SK-N-SH treated with all-trans-retinoic acid at 6 μM for 48 hours (cell line): ENCODE results near the gene KLHL26.

ENCODE experiments used
- ARNTL ChIP-seq: fragments of 450-650 bp; formaldehyde crosslinking; IDR thresholded peaks from 2 replicates; pipeline ENCODE4 v1.5.0; 2020; ENCODE audit warnings: low read depth, mild to moderate bottlenecking, moderate library complexity, borderline replicate concordance
- BACH2 ChIP-seq: fragments of 250-450 bp; sonication (Bioruptor Pico); IDR thresholded peaks from 2 replicates; pipeline ENCODE4 v1.9.0; 2021; ENCODE audit warnings: mild to moderate bottlenecking, borderline replicate concordance
- GLIS3 ChIP-seq: fragments of 250-450 bp; sonication (Bioruptor Pico); IDR thresholded peaks from 2 replicates; pipeline ENCODE4 v1.5.0; 2020; ENCODE audit warnings: mild to moderate bottlenecking, moderate library complexity
- ISL1 ChIP-seq: fragments of 250-450 bp; sonication (Bioruptor Pico); IDR thresholded peaks from 2 replicates; pipeline ENCODE4 v2.1.2; 2022; ENCODE audit warnings: mild to moderate bottlenecking, moderate library complexity
- RARB ChIP-seq: fragments of 250-450 bp; sonication (Bioruptor Pico); IDR thresholded peaks from 2 replicates; pipeline ENCODE4 v1.8.0; 2021; ENCODE audit warnings: mild to moderate bottlenecking, moderate library complexity
- TOX ChIP-seq: fragments of 250-450 bp; sonication (Bioruptor Pico); IDR thresholded peaks from 2 replicates; pipeline ENCODE4 v1.8.0; 2021; ENCODE audit warnings: mild to moderate bottlenecking, moderate library complexity, borderline replicate concordance
- ZC3H10 ChIP-seq: fragments of 250-450 bp; sonication (Bioruptor Pico); IDR thresholded peaks from 2 replicates; pipeline ENCODE4 v1.5.1; 2021; ENCODE audit warnings: mild to moderate bottlenecking, moderate library complexity
- ZFP3 ChIP-seq: fragments of 250-450 bp; sonication (Bioruptor Pico); IDR thresholded peaks from 2 replicates; pipeline ENCODE4 v1.5.0; 2020; ENCODE audit warnings: mild to moderate bottlenecking, moderate library complexity
- ZFP30 ChIP-seq: fragments of 450-650 bp; formaldehyde crosslinking; IDR thresholded peaks from 2 replicates; pipeline ENCODE4 v1.5.0; 2022; ENCODE audit warnings: mild to moderate bottlenecking, moderate library complexity
- ZNF70 ChIP-seq: fragments of 450-650 bp; formaldehyde crosslinking; IDR thresholded peaks from 2 replicates; pipeline ENCODE4 v1.5.0; 2020; ENCODE audit warnings: mild to moderate bottlenecking, moderate library complexity
- TF ChIP-seq, protein P1 (sequence below): fragments of 250-450 bp; sonication (Bioruptor Pico); IDR thresholded peaks from 2 replicates; pipeline ENCODE4 v1.5.0; 2020; ENCODE audit warnings: mild to moderate bottlenecking, moderate library complexity
- TF ChIP-seq, protein P2 (sequence below): fragments of 250-450 bp; sonication (Bioruptor Pico); IDR thresholded peaks from 2 replicates; pipeline ENCODE4 v1.8.0; 2020; ENCODE audit warnings: mild to moderate bottlenecking, moderate library complexity, borderline replicate concordance
- TF ChIP-seq, protein P3 (sequence below): fragments of 250-450 bp; sonication (Bioruptor Pico); IDR thresholded peaks from 2 replicates; pipeline ENCODE4 v1.5.1; 2020; ENCODE audit warnings: low read depth, mild to moderate bottlenecking, moderate library complexity

DNA sequence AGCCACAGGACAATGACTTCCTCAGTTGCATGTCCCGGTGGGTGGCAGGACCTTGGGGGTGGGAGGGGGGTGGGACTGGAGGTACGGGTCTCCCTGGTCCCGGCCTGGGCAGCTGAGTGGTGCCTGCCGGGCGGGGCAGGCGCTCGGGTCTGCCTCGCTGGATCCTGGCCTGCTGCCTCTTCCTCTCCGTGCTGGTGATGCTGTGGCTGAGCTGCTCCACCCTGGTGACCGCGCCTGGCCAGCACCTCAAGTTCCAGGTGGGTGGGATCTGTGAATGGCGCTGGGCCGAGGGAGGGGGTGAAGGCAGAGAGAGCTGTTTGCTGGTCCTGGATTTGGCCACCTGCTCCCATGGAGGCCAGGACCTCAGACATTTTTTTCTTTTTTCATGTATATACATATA is 18.6 kb upstream of the KLHL26 start:
- TF ChIP-seq, protein P1, sequence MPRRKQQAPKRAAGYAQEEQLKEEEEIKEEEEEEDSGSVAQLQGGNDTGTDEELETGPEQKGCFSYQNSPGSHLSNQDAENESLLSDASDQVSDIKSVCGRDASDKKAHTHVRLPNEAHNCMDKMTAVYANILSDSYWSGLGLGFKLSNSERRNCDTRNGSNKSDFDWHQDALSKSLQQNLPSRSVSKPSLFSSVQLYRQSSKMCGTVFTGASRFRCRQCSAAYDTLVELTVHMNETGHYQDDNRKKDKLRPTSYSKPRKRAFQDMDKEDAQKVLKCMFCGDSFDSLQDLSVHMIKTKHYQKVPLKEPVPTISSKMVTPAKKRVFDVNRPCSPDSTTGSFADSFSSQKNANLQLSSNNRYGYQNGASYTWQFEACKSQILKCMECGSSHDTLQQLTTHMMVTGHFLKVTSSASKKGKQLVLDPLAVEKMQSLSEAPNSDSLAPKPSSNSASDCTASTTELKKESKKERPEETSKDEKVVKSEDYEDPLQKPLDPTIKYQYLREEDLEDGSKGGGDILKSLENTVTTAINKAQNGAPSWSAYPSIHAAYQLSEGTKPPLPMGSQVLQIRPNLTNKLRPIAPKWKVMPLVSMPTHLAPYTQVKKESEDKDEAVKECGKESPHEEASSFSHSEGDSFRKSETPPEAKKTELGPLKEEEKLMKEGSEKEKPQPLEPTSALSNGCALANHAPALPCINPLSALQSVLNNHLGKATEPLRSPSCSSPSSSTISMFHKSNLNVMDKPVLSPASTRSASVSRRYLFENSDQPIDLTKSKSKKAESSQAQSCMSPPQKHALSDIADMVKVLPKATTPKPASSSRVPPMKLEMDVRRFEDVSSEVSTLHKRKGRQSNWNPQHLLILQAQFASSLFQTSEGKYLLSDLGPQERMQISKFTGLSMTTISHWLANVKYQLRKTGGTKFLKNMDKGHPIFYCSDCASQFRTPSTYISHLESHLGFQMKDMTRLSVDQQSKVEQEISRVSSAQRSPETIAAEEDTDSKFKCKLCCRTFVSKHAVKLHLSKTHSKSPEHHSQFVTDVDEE: no peak
- no peak for TF ChIP-seq ZNF70 (CRISPR knock-in tag)
- no peak for TF ChIP-seq ZC3H10 (CRISPR knock-in tag)
- no peak for TF ChIP-seq ZFP30
- no peak for TF ChIP-seq TOX (CRISPR knock-in tag)
- TF ChIP-seq ISL1: no peak
- TF ChIP-seq RARB (CRISPR knock-in tag): no peak
- TF ChIP-seq, protein P2, sequence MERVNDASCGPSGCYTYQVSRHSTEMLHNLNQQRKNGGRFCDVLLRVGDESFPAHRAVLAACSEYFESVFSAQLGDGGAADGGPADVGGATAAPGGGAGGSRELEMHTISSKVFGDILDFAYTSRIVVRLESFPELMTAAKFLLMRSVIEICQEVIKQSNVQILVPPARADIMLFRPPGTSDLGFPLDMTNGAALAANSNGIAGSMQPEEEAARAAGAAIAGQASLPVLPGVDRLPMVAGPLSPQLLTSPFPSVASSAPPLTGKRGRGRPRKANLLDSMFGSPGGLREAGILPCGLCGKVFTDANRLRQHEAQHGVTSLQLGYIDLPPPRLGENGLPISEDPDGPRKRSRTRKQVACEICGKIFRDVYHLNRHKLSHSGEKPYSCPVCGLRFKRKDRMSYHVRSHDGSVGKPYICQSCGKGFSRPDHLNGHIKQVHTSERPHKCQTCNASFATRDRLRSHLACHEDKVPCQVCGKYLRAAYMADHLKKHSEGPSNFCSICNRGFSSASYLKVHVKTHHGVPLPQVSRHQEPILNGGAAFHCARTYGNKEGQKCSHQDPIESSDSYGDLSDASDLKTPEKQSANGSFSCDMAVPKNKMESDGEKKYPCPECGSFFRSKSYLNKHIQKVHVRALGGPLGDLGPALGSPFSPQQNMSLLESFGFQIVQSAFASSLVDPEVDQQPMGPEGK (CRISPR knock-in tag): no peak
- TF ChIP-seq ARNTL (CRISPR knock-in tag): no peak
- TF ChIP-seq ZFP3 (CRISPR knock-in tag): no peak
- no peak for TF ChIP-seq GLIS3
- TF ChIP-seq, protein P3, sequence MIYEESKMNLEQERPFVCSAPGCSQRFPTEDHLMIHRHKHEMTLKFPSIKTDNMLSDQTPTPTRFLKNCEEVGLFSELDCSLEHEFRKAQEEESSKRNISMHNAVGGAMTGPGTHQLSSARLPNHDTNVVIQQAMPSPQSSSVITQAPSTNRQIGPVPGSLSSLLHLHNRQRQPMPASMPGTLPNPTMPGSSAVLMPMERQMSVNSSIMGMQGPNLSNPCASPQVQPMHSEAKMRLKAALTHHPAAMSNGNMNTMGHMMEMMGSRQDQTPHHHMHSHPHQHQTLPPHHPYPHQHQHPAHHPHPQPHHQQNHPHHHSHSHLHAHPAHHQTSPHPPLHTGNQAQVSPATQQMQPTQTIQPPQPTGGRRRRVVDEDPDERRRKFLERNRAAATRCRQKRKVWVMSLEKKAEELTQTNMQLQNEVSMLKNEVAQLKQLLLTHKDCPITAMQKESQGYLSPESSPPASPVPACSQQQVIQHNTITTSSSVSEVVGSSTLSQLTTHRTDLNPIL (CRISPR knock-in tag): no peak
- no peak for TF ChIP-seq BACH2 (CRISPR knock-in tag)
